Ascending aorta (tissue), 2 donors: ENCODE results near the gene BCL11A. TPM values are rescaled to one million over a fixed set of nuclear protein-coding genes. Genes with fewer than 3 reads are reported as not detected.
A peak's percentile ranks its signal among the peaks of the same experiment; 100 is the strongest.

Source experiments
- DNase-seq, 2 donors: peaks; one replicate each; pipeline ENCODE4 v3.0.0-alpha.2; 2019; ENCODE audit warnings: low spot score in 2 of 2
- H3K27ac ChIP-seq, 2 donors: fragments of 200-600 bp; sonication (generic); one replicate each; pipeline ENCODE4 v1.5.1; 2016 to 2017; ENCODE audit warnings: mild to moderate bottlenecking in 1 of 2
- H3K27me3 ChIP-seq: fragments of 200-600 bp; sonication (generic); one replicate; pipeline ENCODE4 v1.5.1; 2017
- H3K36me3 ChIP-seq, 2 donors: fragments of 200-600 bp; sonication (generic); one replicate each; pipeline ENCODE4 v1.5.1; 2016
- H3K4me1 ChIP-seq, 2 donors: fragments of 200-600 bp; sonication (generic); one replicate each; pipeline ENCODE4 v1.5.1; 2016 to 2017; ENCODE audit warnings: mild to moderate bottlenecking in 1 of 2
- H3K4me3 ChIP-seq, 2 donors: fragments of 200-600 bp; sonication (generic); one replicate each; pipeline ENCODE4 v1.5.1; 2016 to 2017; ENCODE audit warnings: mild to moderate bottlenecking in 1 of 2
- H3K9me3 ChIP-seq, 2 donors: fragments of 200-600 bp; sonication (generic); one replicate each; pipeline ENCODE4 v1.5.1; 2016
- intact Hi-C: fragments of 100-400 bp; cut with DNase I; formaldehyde crosslinking; loops from one replicate; pipeline ENCODE4 v1.15.1; 2023
- total RNA-seq: library from RNA; depleted of rRNA; stranded (reverse); fragments of >200 nt; gene quantifications from one replicate; pipeline ENCODE4 v1.1.0, GENCODE V29; 2016
- TF ChIP-seq, protein P1 (sequence below), 3 experiments: fragments of 200-600 bp in 2 of 3; fragments of 450-650 bp in 1 of 3; sonication (generic) in 2 of 3; IDR thresholded peaks; one replicate each; pipeline ENCODE4 v1.5.1; 2016 to 2019; ENCODE audit warnings: antibody characterized with exemption in 3 of 3, mild to moderate bottlenecking in 1 of 3, moderate library complexity in 1 of 3

Gene BCL11A
- total RNA-seq, 1 donor from 2014 or later, result 0.11 TPM

DNA sequence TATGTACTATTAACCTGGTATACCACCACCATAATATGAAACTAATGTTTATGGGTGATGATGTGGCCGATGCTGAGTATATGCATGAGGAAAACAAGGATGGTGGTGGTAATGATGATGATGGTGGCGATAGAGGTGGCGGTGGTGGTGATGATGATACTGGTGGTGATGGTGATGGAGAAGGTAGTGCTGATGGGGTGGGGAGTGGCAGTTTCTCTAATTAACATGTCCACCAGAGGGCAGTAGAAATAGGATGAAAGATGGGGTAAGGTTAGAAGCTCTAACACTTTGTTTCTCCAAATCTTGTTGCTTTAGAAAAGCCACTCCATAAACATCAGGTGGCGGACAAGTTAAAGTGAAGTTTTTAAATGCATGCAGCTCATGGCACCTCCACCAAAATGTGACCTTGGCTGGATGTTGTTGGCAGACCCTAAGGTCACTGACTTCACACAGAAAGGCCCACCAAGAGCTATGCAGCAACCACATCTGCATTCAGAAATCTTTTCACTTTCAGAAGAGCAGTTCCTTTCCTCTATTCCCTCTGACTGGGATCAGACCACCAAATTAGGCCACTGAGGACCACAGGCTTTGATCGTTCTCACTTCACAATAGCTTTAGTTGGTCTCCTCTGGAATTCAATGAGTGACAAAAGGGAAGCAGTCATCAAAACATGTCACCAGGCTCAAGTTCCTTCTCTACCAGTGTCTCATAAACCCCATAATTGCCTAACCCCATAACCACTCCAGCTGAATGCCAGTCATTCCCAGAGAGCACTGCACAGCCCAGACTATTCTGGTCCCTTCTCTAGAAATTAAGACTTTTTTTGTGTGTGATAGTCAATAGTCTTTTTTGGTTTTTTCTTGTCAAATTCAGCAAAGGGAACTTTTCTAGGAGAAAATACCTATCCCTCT is 7.5 kb upstream of the BCL11A start:
- intact Hi-C loops, result no loop called here
- TF ChIP-seq, protein P1, sequence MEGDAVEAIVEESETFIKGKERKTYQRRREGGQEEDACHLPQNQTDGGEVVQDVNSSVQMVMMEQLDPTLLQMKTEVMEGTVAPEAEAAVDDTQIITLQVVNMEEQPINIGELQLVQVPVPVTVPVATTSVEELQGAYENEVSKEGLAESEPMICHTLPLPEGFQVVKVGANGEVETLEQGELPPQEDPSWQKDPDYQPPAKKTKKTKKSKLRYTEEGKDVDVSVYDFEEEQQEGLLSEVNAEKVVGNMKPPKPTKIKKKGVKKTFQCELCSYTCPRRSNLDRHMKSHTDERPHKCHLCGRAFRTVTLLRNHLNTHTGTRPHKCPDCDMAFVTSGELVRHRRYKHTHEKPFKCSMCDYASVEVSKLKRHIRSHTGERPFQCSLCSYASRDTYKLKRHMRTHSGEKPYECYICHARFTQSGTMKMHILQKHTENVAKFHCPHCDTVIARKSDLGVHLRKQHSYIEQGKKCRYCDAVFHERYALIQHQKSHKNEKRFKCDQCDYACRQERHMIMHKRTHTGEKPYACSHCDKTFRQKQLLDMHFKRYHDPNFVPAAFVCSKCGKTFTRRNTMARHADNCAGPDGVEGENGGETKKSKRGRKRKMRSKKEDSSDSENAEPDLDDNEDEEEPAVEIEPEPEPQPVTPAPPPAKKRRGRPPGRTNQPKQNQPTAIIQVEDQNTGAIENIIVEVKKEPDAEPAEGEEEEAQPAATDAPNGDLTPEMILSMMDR (IDR thresholded peaks at IDR 0.05), result peak in 2 of 3 experiments; percentile 10 to 12
- Histone ChIP-seq H3K36me3 (no peaks in the 10 kb centered on the region), H3K4me3 (no peak overlapping the region), H3K9me3 (no peaks in the 10 kb centered on the region), H3K27me3 (no peaks in the 10 kb centered on the region), H3K4me1 (no peaks in the 10 kb centered on the region), H3K27ac (no peak overlapping the region)
- DNase-seq, result no peak

DNA sequence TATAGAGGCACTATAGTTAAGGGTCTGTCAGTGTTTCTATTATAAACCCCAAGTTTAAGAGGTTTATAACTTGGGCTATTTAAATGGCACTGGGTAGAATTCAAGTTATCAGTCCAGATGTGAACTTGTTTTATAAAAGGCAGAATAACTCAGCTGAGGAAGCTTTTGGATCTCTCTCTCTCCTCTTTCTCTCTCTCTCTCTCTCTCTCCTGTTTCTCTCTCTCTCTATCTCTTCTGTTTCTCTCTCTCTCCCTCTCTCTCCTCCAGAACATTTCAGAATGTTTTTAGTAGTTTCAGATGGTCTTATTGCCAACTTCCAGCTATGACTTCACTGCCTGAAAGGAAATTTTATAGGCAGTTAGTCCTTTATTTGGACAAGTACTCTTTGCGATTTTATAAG is 6.4 kb upstream of the BCL11A start:
- H3K4me1 ChIP-seq, result peaks cover 0 to 6% of the 10 kb centered on the region in 2 donors
- no peak overlapping the region for H3K4me3 ChIP-seq
- H3K27me3 ChIP-seq, result no peaks in the 10 kb centered on the region
- TF ChIP-seq, protein P1 (IDR thresholded peaks at IDR 0.05), result no peak
- intact Hi-C loops, result no loop called here
- no peak for DNase-seq
- H3K27ac ChIP-seq, result no peak overlapping the region
- no peaks in the 10 kb centered on the region for H3K36me3 ChIP-seq
- no peaks in the 10 kb centered on the region for H3K9me3 ChIP-seq

DNA sequence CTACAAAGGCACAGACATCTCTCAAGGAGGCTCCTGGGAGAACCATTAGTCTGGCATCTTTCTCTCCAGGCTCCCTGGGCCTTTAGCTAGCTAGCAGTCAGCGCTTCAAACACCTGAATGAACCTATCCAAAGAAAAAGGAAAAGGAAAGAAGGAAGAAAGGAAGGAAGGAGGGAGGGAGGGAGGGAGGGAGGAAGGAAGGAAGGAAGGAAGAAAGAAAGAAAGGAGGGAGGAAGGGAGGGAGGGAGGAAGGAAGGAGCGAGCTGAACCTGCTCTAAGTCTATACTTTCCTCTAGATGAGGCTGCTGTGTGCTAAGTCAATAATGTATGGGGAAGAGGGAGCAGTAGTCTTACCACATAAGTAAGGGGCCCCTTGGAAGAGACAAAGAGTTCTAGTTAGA is 5.1 kb upstream of the BCL11A start:
- Histone ChIP-seq H3K9me3 (no peaks in the 10 kb centered on the region), H3K4me1 (peaks cover 6 to 15% of the 10 kb centered on the region in 2 donors), H3K4me3 (no peak overlapping the region), H3K27ac (no peak overlapping the region), H3K27me3 (peaks cover 6% of the 10 kb centered on the region), H3K36me3 (no peaks in the 10 kb centered on the region)
- no peak for DNase-seq
- intact Hi-C loops, result no loop called here
- TF ChIP-seq, protein P1 (IDR thresholded peaks at IDR 0.05), result no peak

DNA sequence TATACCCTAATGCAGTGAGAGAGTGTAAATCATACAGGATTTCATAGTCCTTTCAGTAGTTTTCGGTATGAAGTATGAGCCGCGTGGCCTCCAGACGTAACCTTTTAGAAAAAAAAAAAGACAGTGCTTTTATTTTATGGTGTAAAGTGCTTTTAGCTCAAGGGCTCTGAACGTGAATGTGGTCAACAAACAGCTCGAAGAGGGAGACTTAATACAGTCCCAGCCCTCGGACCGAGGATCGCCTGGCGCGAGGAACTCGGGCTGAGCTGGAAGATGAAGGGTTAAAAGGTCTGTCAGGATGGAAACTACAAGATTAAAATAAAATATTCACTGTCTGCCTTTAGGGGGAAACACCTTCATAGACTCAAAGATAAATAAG is 4.0 kb upstream of the BCL11A start:
- no peak overlapping the region for H3K27ac ChIP-seq
- TF ChIP-seq, protein P1 (IDR thresholded peaks at IDR 0.05), result no peak
- peaks cover 6 to 22% of the 10 kb centered on the region in 2 donors for H3K4me1 ChIP-seq
- H3K4me3 ChIP-seq, result peak overlapping the region in 1 of 2 donors; percentile 8
- no peaks in the 10 kb centered on the region for H3K9me3 ChIP-seq
- peaks cover 14% of the 10 kb centered on the region for H3K27me3 ChIP-seq
- H3K36me3 ChIP-seq, result no peaks in the 10 kb centered on the region
- DNase-seq, result no peak
- intact Hi-C loops, result no loop called here

DNA sequence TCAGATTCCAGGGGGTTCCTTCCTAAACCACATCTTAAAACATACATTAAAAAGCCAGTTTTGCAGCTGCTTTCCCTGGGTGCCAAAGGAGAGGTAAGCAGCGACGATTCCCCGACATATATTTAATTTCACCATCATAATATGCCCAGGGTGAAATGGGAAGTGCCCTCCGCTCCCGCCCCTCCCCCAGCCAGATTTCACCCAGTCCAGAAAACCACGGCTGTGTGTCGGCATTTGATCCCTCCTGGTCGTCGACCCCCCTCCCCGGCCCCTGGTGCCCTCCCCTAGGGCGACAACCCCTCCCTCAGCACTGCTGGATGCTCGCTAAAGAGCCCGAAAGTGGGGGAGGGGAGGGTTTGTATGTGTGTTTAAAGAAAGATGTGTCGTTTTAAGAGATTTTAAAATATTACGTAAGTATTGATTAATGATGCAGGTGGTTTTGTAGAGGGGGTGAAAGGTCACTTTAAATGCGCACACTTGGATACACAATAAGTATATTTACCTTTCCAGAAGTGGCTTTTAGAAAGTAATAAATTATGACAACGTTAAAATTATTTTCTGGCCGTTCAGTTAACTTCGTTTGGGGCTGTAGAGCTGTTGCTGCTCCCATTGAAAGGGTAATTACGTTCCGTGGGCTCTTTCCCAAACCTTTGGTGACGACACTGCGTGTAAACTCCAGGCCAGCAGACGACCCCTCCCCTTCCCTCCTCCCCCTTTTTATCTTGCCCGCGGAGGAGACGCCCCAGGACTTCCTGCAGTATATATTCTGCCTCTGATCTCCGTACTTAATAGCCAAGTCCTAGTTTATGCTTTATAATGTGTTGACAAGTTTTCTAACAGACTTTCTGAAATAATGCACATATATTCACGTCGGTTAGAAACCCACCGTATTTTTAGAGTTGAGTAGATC is 3.4 kb upstream of the BCL11A start:
- no peak for DNase-seq
- TF ChIP-seq, protein P1 (IDR thresholded peaks at IDR 0.05), result no peak
- peak overlapping the region; percentile 15 to 19 for H3K4me3 ChIP-seq
- H3K27me3 ChIP-seq, result peaks cover 20% of the 10 kb centered on the region
- H3K36me3 ChIP-seq, result no peaks in the 10 kb centered on the region
- H3K9me3 ChIP-seq, result no peaks in the 10 kb centered on the region
- H3K4me1 ChIP-seq, result peaks cover 6 to 28% of the 10 kb centered on the region in 2 donors
- intact Hi-C loops, result no loop called here
- H3K27ac ChIP-seq, result no peak overlapping the region
